Glomerular visceral epithelial cell (primary cell): ENCODE data around the gene RABGAP1L.

Experiments
- DNase-seq: peaks from one replicate; pipeline ENCODE4 v3.0.0-alpha.2; 2016; ENCODE audit errors: extremely low spot score

Gene RABGAP1L

DNA sequence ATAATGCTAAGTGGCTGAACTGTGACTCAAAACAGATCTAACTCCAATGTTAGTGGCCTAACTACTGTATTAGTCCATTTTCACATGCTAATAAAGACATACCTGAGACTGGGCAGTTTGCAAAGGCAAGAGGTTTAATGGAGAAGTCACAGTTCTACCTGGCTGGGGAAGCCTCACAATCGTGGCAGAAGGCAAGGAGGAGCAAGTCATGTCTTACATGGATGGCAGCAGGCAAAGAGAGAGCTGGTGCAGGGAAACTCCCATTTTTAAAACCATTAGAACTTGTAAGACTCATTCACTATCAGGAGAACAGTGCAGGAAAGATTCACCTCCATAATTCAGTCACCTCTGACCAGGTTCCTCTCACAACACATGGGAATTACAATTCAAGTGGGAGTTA lies 760.8 kb downstream of the RABGAP1L start:
- no peak for DNase-seq

DNA sequence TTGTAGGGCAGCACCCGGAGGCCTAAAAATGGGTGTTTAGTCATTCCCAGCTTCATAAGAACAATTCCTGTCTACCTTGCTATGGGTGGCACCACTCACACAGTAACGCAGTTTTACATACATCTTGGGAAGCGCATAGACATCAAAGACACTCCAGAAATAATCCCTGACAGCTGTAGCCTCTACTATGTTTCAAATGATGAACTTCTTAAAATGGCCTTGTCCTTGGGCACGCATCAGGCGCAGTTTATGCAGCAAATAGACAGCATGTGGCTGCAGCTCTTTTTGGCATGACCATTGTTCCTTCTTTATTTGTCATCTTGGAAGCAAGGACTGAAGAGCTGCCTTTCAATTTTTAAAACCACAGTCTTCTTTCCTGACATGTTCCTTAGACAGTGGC lies 762.8 kb downstream of the RABGAP1L start:
- DNase-seq = no peak

DNA sequence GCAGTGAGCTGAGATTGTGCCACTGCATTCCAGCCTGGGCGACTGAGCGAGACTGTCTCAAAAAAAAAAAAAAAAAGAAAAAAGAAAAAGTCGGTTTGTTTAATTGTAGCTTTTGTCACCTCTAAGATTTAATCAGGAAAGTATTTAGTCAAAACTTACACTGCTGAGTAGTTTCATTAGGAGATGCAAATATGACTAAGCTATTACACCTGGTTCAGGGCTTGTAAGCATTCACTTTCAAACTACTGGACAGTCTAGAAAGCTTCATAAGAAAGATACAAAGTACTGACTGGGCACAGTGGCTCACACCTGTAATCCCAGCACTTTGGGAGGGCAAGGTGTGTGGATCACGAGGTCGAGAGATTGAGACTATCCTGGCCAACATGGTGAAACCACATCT lies 764.5 kb downstream of the RABGAP1L start:
- DNase-seq = no peak

GRCh38 chr1:174928541-174928940 lies 769.2 kb downstream of the RABGAP1L start:
- no peak for DNase-seq

GRCh38 chr1:174931214-174931613 lies 771.9 kb downstream of the RABGAP1L start:
- no peak for DNase-seq

GRCh38 chr1:174932587-174932986 lies 773.3 kb downstream of the RABGAP1L start:
- DNase-seq = no peak

DNA sequence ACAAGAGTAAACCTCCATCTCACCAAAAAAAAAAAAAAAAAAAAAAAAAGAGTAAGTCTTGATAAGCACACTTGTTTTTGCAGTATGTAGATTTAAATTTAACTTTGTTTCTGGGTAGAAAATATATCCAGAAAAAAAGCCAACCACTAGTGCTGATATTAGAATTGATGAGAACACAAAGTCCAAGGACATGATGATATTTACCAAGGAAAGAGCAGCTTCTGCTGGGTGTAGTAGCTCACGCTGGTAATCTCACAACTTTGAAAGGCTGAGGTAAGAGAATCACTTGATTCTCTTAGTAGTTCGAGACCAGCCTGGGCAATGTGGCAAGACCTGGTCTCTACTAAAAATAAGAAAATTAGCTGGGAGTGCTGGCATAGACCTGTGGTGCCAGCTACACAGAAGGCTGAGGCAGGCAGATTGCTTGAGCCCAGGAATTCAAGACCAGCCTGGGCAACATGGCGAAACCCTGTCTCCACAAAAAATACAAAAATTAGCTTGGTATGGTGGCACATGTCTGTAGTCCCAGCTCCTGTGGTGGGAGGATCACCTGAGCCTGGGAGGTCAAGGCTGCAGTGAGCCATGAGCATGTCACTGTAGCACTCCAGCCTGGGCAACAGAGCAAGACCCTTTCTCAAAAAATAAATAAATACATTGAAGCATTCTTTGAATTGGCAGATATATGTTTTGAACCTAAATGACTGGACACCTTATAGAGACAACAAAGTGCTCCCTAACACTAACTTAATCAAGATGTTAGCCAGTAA lies 776.8 kb downstream of the RABGAP1L start:
- no peak for DNase-seq

GRCh38 chr1:174938281-174939007 lies 779.1 kb downstream of the RABGAP1L start:
- DNase-seq = no peak

DNA sequence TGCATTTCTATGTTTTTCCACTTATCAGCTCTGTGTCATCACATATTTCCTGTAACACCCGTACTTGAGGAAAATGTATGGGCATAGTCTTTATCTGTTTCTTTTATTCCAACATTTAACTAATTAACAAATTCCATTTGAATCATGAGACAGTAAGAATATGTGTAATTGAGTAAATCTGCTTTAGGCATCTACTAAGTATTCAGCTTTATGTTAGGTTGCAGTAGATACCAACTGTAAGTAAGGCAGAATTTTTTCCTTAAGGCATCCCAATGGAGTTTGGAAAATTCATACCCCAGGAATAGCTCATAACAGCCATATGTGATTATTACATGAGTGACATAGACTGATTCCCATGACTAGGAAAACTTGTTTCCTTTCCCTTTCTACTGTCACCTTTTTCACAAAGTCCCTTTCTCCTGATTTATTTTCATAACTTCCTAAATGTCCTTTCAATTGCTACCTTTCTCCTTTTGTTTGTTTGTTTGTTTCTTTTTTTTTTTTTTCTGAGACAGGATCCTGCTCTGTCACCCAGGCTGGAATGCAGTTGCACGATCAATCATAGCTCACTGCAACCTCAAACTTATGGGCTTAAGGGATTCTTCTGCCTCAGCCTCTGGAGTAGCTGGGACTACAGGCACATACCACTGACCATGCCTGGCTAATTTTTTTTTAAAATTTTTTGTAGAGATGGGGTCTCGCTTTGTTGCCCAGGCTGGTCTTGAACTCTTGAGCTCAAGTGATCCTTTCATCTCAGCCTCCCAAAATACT lies 780.6 kb downstream of the RABGAP1L start:
- DNase-seq = no peak

DNA sequence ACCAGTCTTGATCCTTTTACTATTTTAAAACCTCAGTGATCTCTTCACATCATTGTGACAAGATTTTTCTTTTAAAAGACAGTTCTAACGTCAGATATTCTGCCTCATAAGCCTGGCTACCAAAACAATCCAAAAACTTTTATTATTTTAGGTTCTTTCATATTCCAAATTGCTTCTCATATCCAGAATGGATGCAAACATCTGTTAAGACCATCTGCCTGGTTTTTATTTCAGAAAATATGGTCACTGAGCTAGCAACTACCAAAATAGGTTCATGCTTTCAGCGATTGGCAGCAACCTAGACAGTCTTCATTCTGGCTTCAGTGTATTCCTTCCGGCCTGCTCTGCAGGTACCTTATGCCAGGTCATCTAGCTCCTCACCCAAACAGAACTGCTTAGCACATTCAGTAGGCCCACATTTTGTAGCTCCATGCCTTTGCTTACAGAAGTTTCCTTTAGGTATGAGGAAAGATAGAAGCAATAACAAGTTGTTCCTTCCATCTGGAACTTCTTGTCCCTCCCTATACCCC lies 781.4 kb downstream of the RABGAP1L start:
- no peak for DNase-seq

DNA sequence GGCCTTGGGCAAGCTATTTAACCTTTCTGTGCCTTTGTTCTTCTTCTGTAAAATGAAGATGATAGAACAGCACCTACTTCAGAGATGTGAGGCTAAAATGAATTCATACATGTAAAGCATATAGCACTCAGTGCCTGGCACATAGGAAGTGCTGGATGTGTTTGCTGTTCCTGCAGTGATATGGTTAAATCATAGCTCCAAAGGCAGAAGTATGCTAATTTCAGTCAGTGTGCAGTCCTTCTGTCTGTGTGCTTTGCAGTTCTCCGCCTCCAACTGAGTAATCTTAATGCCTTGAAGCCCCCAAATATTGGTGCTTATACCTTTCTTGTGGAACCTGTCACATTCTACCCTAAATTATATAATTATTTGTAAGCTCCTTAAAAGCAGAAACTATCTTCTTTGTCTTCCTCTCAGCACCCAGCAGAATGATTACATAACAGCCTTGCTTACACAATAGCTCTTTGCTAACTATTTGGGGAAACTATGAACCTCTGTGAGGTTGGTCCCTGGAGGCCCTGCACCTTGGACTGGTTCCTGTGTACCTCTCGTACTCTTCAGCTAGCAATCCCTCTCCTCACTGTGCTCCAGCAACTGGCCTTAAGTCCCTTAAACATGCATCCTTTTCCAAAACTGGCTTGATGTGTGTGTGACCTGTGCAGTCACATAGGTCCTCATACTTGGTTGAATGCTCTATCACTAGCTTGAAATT lies 783.4 kb downstream of the RABGAP1L start:
- DNase-seq = no peak

DNA sequence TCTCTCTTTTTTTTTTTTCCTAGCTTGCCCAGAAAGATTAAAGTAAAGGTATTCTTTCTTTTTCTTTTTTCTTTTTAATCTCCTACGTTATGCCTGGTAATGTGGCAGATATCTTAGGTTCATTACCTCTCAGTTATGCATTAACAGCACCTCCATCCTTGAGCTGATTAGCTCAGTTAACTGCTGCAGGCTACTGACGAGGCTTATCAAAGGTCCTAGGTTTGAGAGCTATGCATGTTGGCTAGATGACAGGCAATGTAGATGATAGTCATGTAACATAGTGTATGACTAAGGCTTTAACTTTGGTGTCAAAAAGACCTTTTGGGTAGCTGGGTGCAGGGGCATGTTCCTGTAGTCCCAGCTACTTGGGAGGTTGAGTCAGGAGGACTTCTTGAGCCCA lies 786.7 kb downstream of the RABGAP1L start:
- no peak for DNase-seq

- no peak for DNase-seq
Observed at GRCh38 chr1:174949061-174949460, 789.7 kb downstream of the RABGAP1L start.

DNA sequence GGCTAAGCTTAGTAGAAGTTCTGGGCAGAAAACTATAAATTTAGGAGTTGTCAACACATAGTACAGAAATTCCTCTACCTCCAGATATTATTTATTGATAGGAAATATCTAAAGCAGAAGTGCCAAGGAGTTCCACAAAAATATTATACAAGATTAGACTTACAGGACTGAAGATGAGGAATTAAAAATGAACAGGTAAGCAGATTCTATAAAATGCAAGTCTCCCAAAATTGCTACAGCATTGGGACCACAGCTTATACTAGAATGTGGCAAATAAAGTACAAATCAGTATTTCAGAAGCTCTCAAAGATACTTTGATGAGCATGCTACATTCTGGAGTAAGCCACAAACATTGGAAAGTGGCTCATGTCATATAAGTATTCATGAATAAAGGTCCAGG lies 790.3 kb downstream of the RABGAP1L start:
- DNase-seq = no peak

- no peak for DNase-seq
Observed at GRCh38 chr1:174953285-174954072, 794.2 kb downstream of the RABGAP1L start.

DNA sequence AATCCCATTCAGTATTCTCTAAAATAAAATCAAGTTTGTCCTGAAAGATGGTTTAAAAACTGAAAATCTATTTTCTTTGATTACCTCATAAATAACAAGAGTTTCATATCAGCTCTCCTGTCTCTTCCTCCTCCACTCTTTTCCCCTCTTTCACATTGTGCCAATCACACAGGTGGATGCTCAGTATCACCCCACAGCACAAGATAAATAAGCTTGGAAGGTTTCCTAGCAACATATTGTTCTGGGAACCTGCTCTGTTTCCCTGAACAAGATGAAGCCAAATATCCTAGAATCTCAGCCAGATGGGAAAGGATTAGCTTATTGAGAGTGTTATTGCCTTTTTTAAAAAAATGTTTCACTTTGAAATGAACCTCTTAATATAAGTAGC lies 794.7 kb downstream of the RABGAP1L start:
- DNase-seq = no peak

GRCh38 chr1:174954671-174955669 lies 795.6 kb downstream of the RABGAP1L start:
- no peak for DNase-seq

GRCh38 chr1:174956086-174956485 lies 796.8 kb downstream of the RABGAP1L start:
- DNase-seq = no peak

DNA sequence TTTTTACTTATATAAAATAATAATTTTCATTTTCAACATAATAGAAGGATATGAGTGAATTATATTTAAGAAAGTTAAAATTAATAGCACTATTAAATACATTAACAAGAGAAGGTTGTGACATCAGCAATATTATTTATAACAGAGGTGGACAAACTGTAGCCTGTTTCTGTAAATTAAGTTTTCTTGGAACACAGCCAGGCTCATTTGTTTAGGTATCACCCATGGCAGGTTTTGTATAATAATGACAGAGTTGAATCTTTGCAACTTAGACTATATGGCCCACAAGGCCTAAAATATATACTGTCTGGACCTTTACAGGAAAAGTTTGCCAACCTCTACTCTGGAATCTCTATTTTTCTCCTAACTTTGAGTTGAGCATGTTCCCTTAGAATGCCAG lies 797.7 kb downstream of the RABGAP1L start:
- no peak for DNase-seq

DNA sequence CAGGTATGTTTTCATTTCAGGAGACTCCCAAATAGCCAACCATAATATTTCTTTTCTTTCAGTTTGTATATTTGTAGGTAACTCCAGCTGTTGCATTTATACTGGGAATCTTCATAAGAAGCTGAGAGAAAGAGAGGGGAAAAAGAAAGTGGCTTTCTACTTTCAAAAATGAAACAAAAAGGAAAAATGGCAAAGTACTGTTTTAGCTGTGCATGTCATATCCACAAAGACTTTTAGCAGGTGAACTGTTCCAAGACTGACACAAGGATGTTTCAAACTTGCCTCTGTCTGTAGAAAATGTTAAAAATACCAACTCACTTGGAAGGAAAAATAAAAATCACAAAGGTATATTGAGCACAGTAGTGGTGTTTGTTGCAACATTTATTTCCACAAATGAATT lies 798.5 kb downstream of the RABGAP1L start:
- DNase-seq = no peak
